Stomach smooth muscle (tissue), 2 donors: ENCODE results near the gene AADAC.
"Not testable (repeated sequence)": the region's sequence is repeated elsewhere in the genome, so short reads cannot be mapped to it uniquely, and the experiment has no call there.

Experiments
- H3K27ac ChIP-seq: one replicate; pipeline ENCODE4 v1.7.0; 2013; ENCODE audit warnings: mild to moderate bottlenecking, low read length, inconsistent platforms
- H3K27me3 ChIP-seq, 2 donors: one replicate each; pipeline ENCODE4 v1.7.0; 2013; ENCODE audit warnings: low read length in 2 of 2; ENCODE audit not compliant: insufficient read depth in 2 of 2, control insufficient read depth in 1 of 2
- H3K36me3 ChIP-seq, 2 donors: one replicate each; pipeline ENCODE4 v1.7.0; 2013; ENCODE audit warnings: low read length in 2 of 2; ENCODE audit not compliant: control insufficient read depth in 2 of 2, insufficient read depth in 2 of 2
- H3K4me1 ChIP-seq: one replicate; pipeline ENCODE4 v1.7.0; 2013; ENCODE audit warnings: low read length; ENCODE audit not compliant: control insufficient read depth, insufficient read depth
- H3K4me3 ChIP-seq, 2 donors: one replicate each; pipeline ENCODE4 v1.7.0; 2013; ENCODE audit warnings: low read length in 2 of 2
- H3K9ac ChIP-seq, 2 donors: one replicate each; pipeline ENCODE4 v1.7.0; 2013; ENCODE audit warnings: low read length in 2 of 2, mild to moderate bottlenecking in 1 of 2
- H3K9me3 ChIP-seq, 2 donors: one replicate each; pipeline ENCODE4 v1.7.0; 2013; ENCODE audit warnings: low read length in 2 of 2; ENCODE audit not compliant: control insufficient read depth in 2 of 2
- donor health status: healthy.
- donor health status: Pancreatic carcinoma.

Gene AADAC

GRCh38 chr3:151775314-151776258 is 38.3 kb upstream of the AADAC start:
- peaks cover 5% of the 10 kb centered on the region for H3K4me1 ChIP-seq
- H3K9me3 ChIP-seq: no peaks in the 10 kb centered on the region
- no peak overlapping the region for H3K27ac ChIP-seq
- H3K27me3 ChIP-seq: no peaks in the 10 kb centered on the region
- H3K36me3 ChIP-seq: no peaks in the 10 kb centered on the region
- H3K9ac ChIP-seq: no peak overlapping the region
- no peak overlapping the region for H3K4me3 ChIP-seq

GRCh38 chr3:151776259-151776740 is 37.6 kb upstream of the AADAC start:
- Histone ChIP-seq H3K9ac (no peak overlapping the region), H3K4me1 (no peaks in the 10 kb centered on the region), H3K36me3 (no peaks in the 10 kb centered on the region), H3K4me3 (no peak overlapping the region), H3K27ac (no peak overlapping the region), H3K9me3 (no peaks in the 10 kb centered on the region), H3K27me3 (no peaks in the 10 kb centered on the region)

- Histone ChIP-seq H3K27me3 (no peaks in the 10 kb centered on the region), H3K36me3 (no peaks in the 10 kb centered on the region), H3K9me3 (no peaks in the 10 kb centered on the region), H3K9ac (no peak overlapping the region), H3K27ac (no peak overlapping the region), H3K4me1 (no peaks in the 10 kb centered on the region), H3K4me3 (no peak overlapping the region)
These were observed 36.0 kb upstream of the AADAC start for GRCh38 chr3:151777880-151778279.

- Histone ChIP-seq H3K27ac (no peak overlapping the region), H3K27me3 (no peaks in the 10 kb centered on the region), H3K36me3 (no peaks in the 10 kb centered on the region), H3K9ac (no peak overlapping the region), H3K4me3 (no peak overlapping the region), H3K9me3 (no peaks in the 10 kb centered on the region), H3K4me1 (no peaks in the 10 kb centered on the region)
These were observed 26.3 kb upstream of the AADAC start for GRCh38 chr3:151787626-151788025.

- Histone ChIP-seq H3K36me3 (no peaks in the 10 kb centered on the region), H3K4me1 (no peaks in the 10 kb centered on the region), H3K4me3 (no peak overlapping the region), H3K27ac (no peak overlapping the region), H3K9ac (no peak overlapping the region), H3K9me3 (no peaks in the 10 kb centered on the region), H3K27me3 (no peaks in the 10 kb centered on the region)
These were observed 25.5 kb upstream of the AADAC start for GRCh38 chr3:151788401-151788800.

GRCh38 chr3:151789853-151790463 is 24.0 kb upstream of the AADAC start:
- H3K36me3 ChIP-seq: no peaks in the 10 kb centered on the region
- no peaks in the 10 kb centered on the region for H3K9me3 ChIP-seq
- H3K9ac ChIP-seq: no peak overlapping the region
- H3K27ac ChIP-seq: no peak overlapping the region
- H3K4me1 ChIP-seq: no peaks in the 10 kb centered on the region
- H3K27me3 ChIP-seq: no peaks in the 10 kb centered on the region
- H3K4me3 ChIP-seq: no peak overlapping the region

- not testable (repeated sequence) for H3K27me3 ChIP-seq, H3K9ac ChIP-seq, H3K9me3 ChIP-seq, H3K4me1 ChIP-seq, H3K27ac ChIP-seq, H3K36me3 ChIP-seq, H3K4me3 ChIP-seq
These were observed 23.2 kb upstream of the AADAC start for GRCh38 chr3:151790763-151791162.

GRCh38 chr3:151792411-151792810 is 21.5 kb upstream of the AADAC start:
- H3K9me3 ChIP-seq: no peaks in the 10 kb centered on the region
- H3K4me3 ChIP-seq: no peak overlapping the region
- H3K27me3 ChIP-seq: no peaks in the 10 kb centered on the region
- H3K36me3 ChIP-seq: no peaks in the 10 kb centered on the region
- no peaks in the 10 kb centered on the region for H3K4me1 ChIP-seq
- H3K27ac ChIP-seq: no peak overlapping the region
- H3K9ac ChIP-seq: no peak overlapping the region

GRCh38 chr3:151793636-151794035 is 20.3 kb upstream of the AADAC start:
- no peak overlapping the region for H3K9ac ChIP-seq
- no peaks in the 10 kb centered on the region for H3K9me3 ChIP-seq
- H3K27ac ChIP-seq: no peak overlapping the region
- no peaks in the 10 kb centered on the region for H3K36me3 ChIP-seq
- H3K27me3 ChIP-seq: no peaks in the 10 kb centered on the region
- H3K4me1 ChIP-seq: no peaks in the 10 kb centered on the region
- no peak overlapping the region for H3K4me3 ChIP-seq

GRCh38 chr3:151794080-151794479 is 19.8 kb upstream of the AADAC start:
- Histone ChIP-seq H3K4me1 (no peaks in the 10 kb centered on the region), H3K4me3 (no peak overlapping the region), H3K36me3 (no peaks in the 10 kb centered on the region), H3K9ac (no peak overlapping the region), H3K27ac (no peak overlapping the region), H3K27me3 (no peaks in the 10 kb centered on the region), H3K9me3 (no peaks in the 10 kb centered on the region)

GRCh38 chr3:151795276-151795675 is 18.6 kb upstream of the AADAC start:
- H3K9ac ChIP-seq: no peak overlapping the region
- H3K4me3 ChIP-seq: no peak overlapping the region
- no peaks in the 10 kb centered on the region for H3K36me3 ChIP-seq
- no peaks in the 10 kb centered on the region for H3K4me1 ChIP-seq
- no peak overlapping the region for H3K27ac ChIP-seq
- H3K27me3 ChIP-seq: no peaks in the 10 kb centered on the region
- H3K9me3 ChIP-seq: no peaks in the 10 kb centered on the region
